A549 treated with Mapracorat at 1 μM for 4 hours (cell line): ENCODE results near the gene TMPRSS11B. TPM values are rescaled to one million over a fixed set of nuclear protein-coding genes. Genes with fewer than 3 reads are reported as not detected.

ENCODE experiments used
- total RNA-seq: library from RNA; stranded (reverse); fragments of 200-300 nt; extraction: Qiagen RNA extraction; gene quantifications from 5 replicates; pipeline ENCODE4 v1.2.3, GENCODE V29; 2022

Gene TMPRSS11B, protein sequence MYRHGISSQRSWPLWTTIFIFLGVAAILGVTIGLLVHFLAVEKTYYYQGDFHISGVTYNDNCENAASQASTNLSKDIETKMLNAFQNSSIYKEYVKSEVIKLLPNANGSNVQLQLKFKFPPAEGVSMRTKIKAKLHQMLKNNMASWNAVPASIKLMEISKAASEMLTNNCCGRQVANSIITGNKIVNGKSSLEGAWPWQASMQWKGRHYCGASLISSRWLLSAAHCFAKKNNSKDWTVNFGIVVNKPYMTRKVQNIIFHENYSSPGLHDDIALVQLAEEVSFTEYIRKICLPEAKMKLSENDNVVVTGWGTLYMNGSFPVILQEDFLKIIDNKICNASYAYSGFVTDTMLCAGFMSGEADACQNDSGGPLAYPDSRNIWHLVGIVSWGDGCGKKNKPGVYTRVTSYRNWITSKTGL
- total RNA-seq = not detected in 5 replicates

DNA sequence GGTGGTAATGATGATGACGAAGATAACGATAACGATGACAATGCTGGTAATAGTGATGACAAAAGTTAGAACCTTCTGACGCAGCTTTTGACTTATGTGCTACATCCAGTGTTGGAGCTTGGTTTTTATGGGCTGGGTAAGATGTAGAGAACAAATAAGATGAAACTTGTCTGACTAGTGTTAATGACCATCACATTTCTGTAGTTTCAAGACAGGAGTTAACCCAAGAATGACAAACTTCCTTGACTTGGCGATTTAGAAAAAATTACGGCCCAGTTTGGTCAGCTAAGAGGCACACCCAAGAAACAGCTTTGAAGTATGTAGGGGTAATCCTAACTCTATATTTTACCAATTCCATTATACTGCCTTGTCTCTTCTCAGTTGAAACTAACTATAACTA is at the start of gene TMPRSS11B:
TSS of gene TMPRSS11B (minus strand) at position 101 of the 400 bp plus-strand sequence. CDS start 136 bp downstream, outside the sequence.

Other genes with a start within 250 kb of the TMPRSS11B start
- gene TMPRSS11F, start 115.8 kb downstream of the TMPRSS11B start, total RNA-seq = not detected in 5 replicates
- 31.4 to 35.1 TPM (median 32.7 TPM) in 5 replicates for gene YTHDC1, start 104.4 kb upstream of the TMPRSS11B start, total RNA-seq
- not detected in 5 replicates for gene TMPRSS11E, start 201.8 kb upstream of the TMPRSS11B start, total RNA-seq